ENCODE results near the gene ADISSP. TPM values are rescaled to one million over a fixed set of nuclear protein-coding genes. Genes with fewer than 3 reads are reported as not detected.

Gene ADISSP
- total RNA-seq, 1 experiment from 2014 or later: 44.1 TPM

- no peak overlapping the region for H3K4me3 ChIP-seq (ENCODE audit: low read length)
- no peaks in the 10 kb centered on the region for H3K27me3 ChIP-seq (ENCODE audit: low read length)
- no peak overlapping the region for H3K4me2 ChIP-seq (ENCODE audit: low read depth, low read length, poor library complexity, severe bottlenecking)
- no peak overlapping the region for H2AFZ ChIP-seq (ENCODE audit: low read length)
- H3K4me1 ChIP-seq (ENCODE audit: low read length): no peaks in the 10 kb centered on the region
- H3K36me3 ChIP-seq (ENCODE audit: insufficient read depth, low read length): no peaks in the 10 kb centered on the region; the same call in 1 of the 2 replicates
- H4K20me1 ChIP-seq (ENCODE audit: insufficient read depth, low read depth, low read length): no peaks in the 10 kb centered on the region
- H3K27ac ChIP-seq (ENCODE audit: low read length): no peak overlapping the region
- H3K9me2 ChIP-seq (replicated peaks; ENCODE audit: insufficient read depth, low read length): no peaks in the 10 kb centered on the region
- DNase-seq: no peak
- no peaks in the 10 kb centered on the region for H3K79me2 ChIP-seq (ENCODE audit: low read length)
- no peak overlapping the region for H3K9ac ChIP-seq (ENCODE audit: low read length)
- H3K9me3 ChIP-seq (ENCODE audit: low read length): no peaks in the 10 kb centered on the region
Measured at GRCh38 chr20:3808544-3808943, 41.0 kb upstream of the ADISSP start.

GRCh38 chr20:3804781-3805180 is 37.2 kb upstream of the ADISSP start:
- Histone ChIP-seq H3K79me2 (ENCODE audit: low read length) (no peaks in the 10 kb centered on the region), H3K9ac (ENCODE audit: low read length) (no peak overlapping the region), H3K9me2 (replicated peaks; ENCODE audit: insufficient read depth, low read length) (no peaks in the 10 kb centered on the region), H2AFZ (ENCODE audit: low read length) (no peak overlapping the region), H3K4me2 (ENCODE audit: low read depth, low read length, poor library complexity, severe bottlenecking) (no peak overlapping the region), H3K36me3 (ENCODE audit: insufficient read depth, low read length) (peaks cover 4% of the 10 kb centered on the region; the same call in 1 of the 2 replicates), H3K9me3 (ENCODE audit: low read length) (no peaks in the 10 kb centered on the region), H3K27ac (ENCODE audit: low read length) (no peak overlapping the region), H3K27me3 (ENCODE audit: low read length) (no peaks in the 10 kb centered on the region), H3K4me1 (ENCODE audit: low read length) (peaks cover 7% of the 10 kb centered on the region), H4K20me1 (ENCODE audit: insufficient read depth, low read depth, low read length) (no peaks in the 10 kb centered on the region), H3K4me3 (ENCODE audit: low read length) (no peak overlapping the region)
- DNase-seq: no peak

GRCh38 chr20:3804254-3804751 is 36.8 kb upstream of the ADISSP start:
- H2AFZ ChIP-seq (ENCODE audit: low read length): no peak overlapping the region
- no peaks in the 10 kb centered on the region for H3K9me3 ChIP-seq (ENCODE audit: low read length)
- H3K27ac ChIP-seq (ENCODE audit: low read length): no peak overlapping the region
- no peaks in the 10 kb centered on the region for H3K9me2 ChIP-seq (replicated peaks; ENCODE audit: insufficient read depth, low read length)
- no peak overlapping the region for H3K4me2 ChIP-seq (ENCODE audit: low read depth, low read length, poor library complexity, severe bottlenecking)
- peaks cover 11% of the 10 kb centered on the region for H3K4me1 ChIP-seq (ENCODE audit: low read length)
- H3K4me3 ChIP-seq (ENCODE audit: low read length): no peak overlapping the region
- H3K36me3 ChIP-seq (ENCODE audit: insufficient read depth, low read length): peaks cover 4% of the 10 kb centered on the region; the same call in 1 of the 2 replicates
- H4K20me1 ChIP-seq (ENCODE audit: insufficient read depth, low read depth, low read length): no peaks in the 10 kb centered on the region
- no peaks in the 10 kb centered on the region for H3K79me2 ChIP-seq (ENCODE audit: low read length)
- H3K9ac ChIP-seq (ENCODE audit: low read length): no peak overlapping the region
- no peaks in the 10 kb centered on the region for H3K27me3 ChIP-seq (ENCODE audit: low read length)
- no peak for DNase-seq

GRCh38 chr20:3803854-3804253 is 36.3 kb upstream of the ADISSP start:
- Histone ChIP-seq H3K4me1 (ENCODE audit: low read length) (peaks cover 16% of the 10 kb centered on the region), H3K27ac (ENCODE audit: low read length) (no peak overlapping the region)

GRCh38 chr20:3803289-3803688 is 35.7 kb upstream of the ADISSP start:
- no peak overlapping the region for H3K4me2 ChIP-seq (ENCODE audit: low read depth, low read length, poor library complexity, severe bottlenecking)
- H3K9ac ChIP-seq (ENCODE audit: low read length): no peak overlapping the region
- no peak for DNase-seq
- no peak overlapping the region for H3K4me3 ChIP-seq (ENCODE audit: low read length)
- no peaks in the 10 kb centered on the region for H3K9me3 ChIP-seq (ENCODE audit: low read length)
- H3K79me2 ChIP-seq (ENCODE audit: low read length): no peaks in the 10 kb centered on the region
- no peak overlapping the region for H3K27ac ChIP-seq (ENCODE audit: low read length)
- no peaks in the 10 kb centered on the region for H3K9me2 ChIP-seq (replicated peaks; ENCODE audit: insufficient read depth, low read length)
- no peak overlapping the region for H2AFZ ChIP-seq (ENCODE audit: low read length)
- peaks cover 21% of the 10 kb centered on the region for H3K4me1 ChIP-seq (ENCODE audit: low read length)
- no peaks in the 10 kb centered on the region for H4K20me1 ChIP-seq (ENCODE audit: insufficient read depth, low read depth, low read length)
- no peaks in the 10 kb centered on the region for H3K27me3 ChIP-seq (ENCODE audit: low read length)
- peaks cover 4% of the 10 kb centered on the region; the same call in 1 of the 2 replicates for H3K36me3 ChIP-seq (ENCODE audit: insufficient read depth, low read length)

More at GRCh38 chr20:3803854-3804253, 36.3 kb upstream of the ADISSP start:
- no peaks in the 10 kb centered on the region for H3K79me2 ChIP-seq (ENCODE audit: low read length)
- no peaks in the 10 kb centered on the region for H4K20me1 ChIP-seq (ENCODE audit: insufficient read depth, low read depth, low read length)
- H3K4me3 ChIP-seq (ENCODE audit: low read length): no peak overlapping the region
- H3K4me2 ChIP-seq (ENCODE audit: low read depth, low read length, poor library complexity, severe bottlenecking): no peak overlapping the region
- H2AFZ ChIP-seq (ENCODE audit: low read length): no peak overlapping the region
- H3K27me3 ChIP-seq (ENCODE audit: low read length): no peaks in the 10 kb centered on the region
- peaks cover 4% of the 10 kb centered on the region; the same call in 1 of the 2 replicates for H3K36me3 ChIP-seq (ENCODE audit: insufficient read depth, low read length)
- no peak for DNase-seq
- H3K9me3 ChIP-seq (ENCODE audit: low read length): no peaks in the 10 kb centered on the region
- no peaks in the 10 kb centered on the region for H3K9me2 ChIP-seq (replicated peaks; ENCODE audit: insufficient read depth, low read length)
- no peak overlapping the region for H3K9ac ChIP-seq (ENCODE audit: low read length)

- H3K4me2 ChIP-seq (ENCODE audit: low read depth, low read length, poor library complexity, severe bottlenecking): no peak overlapping the region
- no peak overlapping the region for H2AFZ ChIP-seq (ENCODE audit: low read length)
- H4K20me1 ChIP-seq (ENCODE audit: insufficient read depth, low read depth, low read length): no peaks in the 10 kb centered on the region
- peaks cover 4% of the 10 kb centered on the region; the same call in 1 of the 2 replicates for H3K36me3 ChIP-seq (ENCODE audit: insufficient read depth, low read length)
- H3K9ac ChIP-seq (ENCODE audit: low read length): no peak overlapping the region
- DNase-seq: no peak
- no peaks in the 10 kb centered on the region for H3K27me3 ChIP-seq (ENCODE audit: low read length)
- no peak overlapping the region for H3K4me3 ChIP-seq (ENCODE audit: low read length)
- H3K9me3 ChIP-seq (ENCODE audit: low read length): no peaks in the 10 kb centered on the region
- no peaks in the 10 kb centered on the region for H3K9me2 ChIP-seq (replicated peaks; ENCODE audit: insufficient read depth, low read length)
- H3K27ac ChIP-seq (ENCODE audit: low read length): no peak overlapping the region
- peaks cover 26% of the 10 kb centered on the region for H3K4me1 ChIP-seq (ENCODE audit: low read length)
- 0 out of 2 replicates have a peak, but pooled peaks cover under 1% of the 10 kb centered on the region for H3K79me2 ChIP-seq (ENCODE audit: low read length)
Measured at GRCh38 chr20:3802524-3803239, 35.1 kb upstream of the ADISSP start.

GRCh38 chr20:3801846-3802245 is 34.3 kb upstream of the ADISSP start:
- Histone ChIP-seq H3K79me2 (ENCODE audit: low read length) (peaks cover 8% of the 10 kb centered on the region), H3K4me3 (ENCODE audit: low read length) (no peak overlapping the region)

GRCh38 chr20:3801299-3801698 is 33.7 kb upstream of the ADISSP start:
- Histone ChIP-seq H3K9me2 (replicated peaks; ENCODE audit: insufficient read depth, low read length) (no peaks in the 10 kb centered on the region), H3K27me3 (ENCODE audit: low read length) (no peaks in the 10 kb centered on the region), H3K27ac (ENCODE audit: low read length) (no peak overlapping the region), H2AFZ (ENCODE audit: low read length) (no peak overlapping the region), H3K9me3 (ENCODE audit: low read length) (no peaks in the 10 kb centered on the region), H3K79me2 (ENCODE audit: low read length) (peaks cover 13% of the 10 kb centered on the region), H3K36me3 (ENCODE audit: insufficient read depth, low read length) (peaks cover 4% of the 10 kb centered on the region; the same call in 1 of the 2 replicates), H3K4me1 (ENCODE audit: low read length) (peaks cover 36% of the 10 kb centered on the region), H3K4me2 (ENCODE audit: low read depth, low read length, poor library complexity, severe bottlenecking) (no peak overlapping the region), H4K20me1 (ENCODE audit: insufficient read depth, low read depth, low read length) (no peaks in the 10 kb centered on the region), H3K4me3 (ENCODE audit: low read length) (no peak overlapping the region), H3K9ac (ENCODE audit: low read length) (no peak overlapping the region)
- DNase-seq: no peak

More at GRCh38 chr20:3801846-3802245, 34.3 kb upstream of the ADISSP start:
- Histone ChIP-seq H3K9me2 (replicated peaks; ENCODE audit: insufficient read depth, low read length) (no peaks in the 10 kb centered on the region), H4K20me1 (ENCODE audit: insufficient read depth, low read depth, low read length) (no peaks in the 10 kb centered on the region), H3K27ac (ENCODE audit: low read length) (no peak overlapping the region), H3K4me2 (ENCODE audit: low read depth, low read length, poor library complexity, severe bottlenecking) (no peak overlapping the region), H2AFZ (ENCODE audit: low read length) (no peak overlapping the region), H3K27me3 (ENCODE audit: low read length) (no peaks in the 10 kb centered on the region), H3K9me3 (ENCODE audit: low read length) (no peaks in the 10 kb centered on the region), H3K36me3 (ENCODE audit: insufficient read depth, low read length) (peaks cover 4% of the 10 kb centered on the region; the same call in 1 of the 2 replicates), H3K9ac (ENCODE audit: low read length) (no peak overlapping the region), H3K4me1 (ENCODE audit: low read length) (peaks cover 34% of the 10 kb centered on the region)
- no peak for DNase-seq

Measured in Karpas-422 (cell line).